GM19468 (cell line): ENCODE data around the gene SPDYA.

Experiments
- ATAC-seq: cut with Tn5 transposase; IDR thresholded peaks from one replicate; pipeline ENCODE4 v1.9.1; 2021; ENCODE audit warnings: mild to moderate bottlenecking, moderate library complexity, moderate number of reproducible peaks; ENCODE audit not compliant: unreplicated experiment; ENCODE audit errors: extremely low read depth

The SPDYA gene

GRCh38 chr2:28824207-28824606, 13.6 kb downstream of the SPDYA start:
- ATAC-seq, result no peak

GRCh38 chr2:28824870-28825269, 14.2 kb downstream of the SPDYA start:
- ATAC-seq, result no peak

- no peak for ATAC-seq
Measured at GRCh38 chr2:28828382-28828781, 17.7 kb downstream of the SPDYA start.

- no peak for ATAC-seq
Measured at GRCh38 chr2:28833740-28834470, 23.3 kb downstream of the SPDYA start.

GRCh38 chr2:28835781-28836180, 25.1 kb downstream of the SPDYA start:
- ATAC-seq, result no peak

- no peak for ATAC-seq
Measured at GRCh38 chr2:28838971-28839370, 28.3 kb downstream of the SPDYA start.

- ATAC-seq, result no peak
Measured at GRCh38 chr2:28842042-28842441, 31.4 kb downstream of the SPDYA start.

GRCh38 chr2:28855193-28855592, 44.6 kb downstream of the SPDYA start:
- no peak for ATAC-seq

- no peak for ATAC-seq
Measured at GRCh38 chr2:28855977-28856376, 45.3 kb downstream of the SPDYA start.

GRCh38 chr2:28868611-28869010, 58.0 kb downstream of the SPDYA start:
- ATAC-seq, result no peak

- no peak for ATAC-seq
Measured at GRCh38 chr2:28869494-28870145, 59.0 kb downstream of the SPDYA start.

GRCh38 chr2:28870146-28870891, 59.7 kb downstream of the SPDYA start, which contains the start of gene TRMT61B:
Gene TRMT61B, minus strand, starts transcription at chr2:28870309. Its CDS starts 32 bp downstream, at chr2:28870277.
- ATAC-seq, result peak; percentile 89

- no peak for ATAC-seq
Measured at GRCh38 chr2:28871620-28872019, 61.0 kb downstream of the SPDYA start.

- ATAC-seq, result no peak
Measured at GRCh38 chr2:28880193-28880592, 69.6 kb downstream of the SPDYA start.

GRCh38 chr2:28893488-28893887, 82.9 kb downstream of the SPDYA start:
- ATAC-seq, result no peak

GRCh38 chr2:28894470-28895188, 84.0 kb downstream of the SPDYA start, which contains the start of gene WDR43:
Gene WDR43, plus strand, starts transcription at chr2:28894667. Its CDS starts 32 bp downstream, at chr2:28894699.
- peak; percentile 62 for ATAC-seq

GRCh38 chr2:28895189-28895893, 84.7 kb downstream of the SPDYA start:
- no peak for ATAC-seq

GRCh38 chr2:28896906-28897305, 86.3 kb downstream of the SPDYA start:
- no peak for ATAC-seq

GRCh38 chr2:28898048-28898447, 87.4 kb downstream of the SPDYA start:
- ATAC-seq, result no peak
